Measurements from ENCODE around the gene SEMA5A. TPM values are rescaled to one million over a fixed set of nuclear protein-coding genes. Genes with fewer than 3 reads are reported as not detected.

The SEMA5A gene
- total and polyA plus RNA-seq, 2 of the 13 experiments (the other 11 are each of a cell fraction or from before 2014, with no cell fraction given), result 0.01 TPM; not detected in 1

GRCh38 chr5:9497347-9497746, 48.5 kb downstream of the SEMA5A start:
- no peaks in the 10 kb centered on the region for H3K36me3 ChIP-seq (replicated peaks in 1 of 2; ENCODE audit: control insufficient read depth in 1 of 2, insufficient read depth in 2 of 2, low read length in 2 of 2)
- no peak overlapping the region for H3K9ac ChIP-seq (ENCODE audit: insufficient read depth, low read depth, low read length)
- no peaks in the 10 kb centered on the region for H3K79me2 ChIP-seq (ENCODE audit: insufficient read depth, low read length)
- H4K20me1 ChIP-seq (ENCODE audit: insufficient read depth, low read length), result no peaks in the 10 kb centered on the region
- FAIRE-seq (no peak), DNase-seq (ENCODE audit: low spot score) (no peak), ATAC-seq (no peak)
- no peaks in the 10 kb centered on the region for H3K9me3 ChIP-seq (ENCODE audit: low read length)
- no peaks in the 10 kb centered on the region for H3K4me1 ChIP-seq (ENCODE audit: insufficient read depth, low read length)
- BruUV-seq (replicated peaks), result no TSS peak
- no peak overlapping the region for H3K4me2 ChIP-seq (ENCODE audit: low read depth, low read length)
- H3K4me3 ChIP-seq (replicated peaks in 1 of 3; ENCODE audit: insufficient read depth in 1 of 3, low read depth in 2 of 3, low read length in 3 of 3), result no peak overlapping the region
- H3K27ac ChIP-seq (ENCODE audit: extremely low read length, insufficient read depth, low read length), result no peak overlapping the region
- in situ Hi-C loops (cut with HindIII; ENCODE audit: extremely low pct_ligation_motif_present, low pct_unique_long_range_greater_than_20kb) (no loop called here), intact Hi-C loops (cut with micrococcal nuclease; ENCODE audit: unreplicated experiment) (no loop called here)
- 43% methylated on average over 8 of the region's 8 CpGs for WGBS (ENCODE audit: low lambda C conversion rate)
- TF ChIP-seq ZNF768 (CRISPR knock-in tag; IDR thresholded peaks at IDR 0.05), result no peak
- TF ChIP-seq ZNF75D (CRISPR knock-in tag; IDR thresholded peaks at IDR 0.05; ENCODE audit: borderline replicate concordance), result no peak
- no peak for TF ChIP-seq ZBTB4 (CRISPR knock-in tag; IDR thresholded peaks at IDR 0.05; ENCODE audit: borderline replicate concordance)
- TF ChIP-seq ZNF598 (CRISPR knock-in tag; IDR thresholded peaks at IDR 0.05; ENCODE audit: borderline replicate concordance), result no peak
- TF ChIP-seq CBX2 (IDR thresholded peaks at IDR 0.05; ENCODE audit: low read depth, low read length), result no peak
- no peak for TF ChIP-seq CBX2 (CRISPR knock-in tag; IDR thresholded peaks at IDR 0.05; ENCODE audit: low read depth)
- TF ChIP-seq ZNF230 (CRISPR knock-in tag; IDR thresholded peaks at IDR 0.05), result no peak
- no peak for TF ChIP-seq ZIK1 (CRISPR knock-in tag; IDR thresholded peaks at IDR 0.05; ENCODE audit: borderline replicate concordance, low read depth)
- no peak for TF ChIP-seq GPN1 (CRISPR knock-in tag; IDR thresholded peaks at IDR 0.05; ENCODE audit: borderline replicate concordance)
- no peak for TF ChIP-seq KLF12 (CRISPR knock-in tag; IDR thresholded peaks at IDR 0.05; ENCODE audit: borderline replicate concordance)
- TF ChIP-seq NR1H2 (CRISPR knock-in tag; IDR thresholded peaks at IDR 0.05; ENCODE audit: borderline replicate concordance, low read depth), result no peak
- no peak for TF ChIP-seq ZNF564 (CRISPR knock-in tag; IDR thresholded peaks at IDR 0.05)
- TF ChIP-seq ZFP36L2 (CRISPR knock-in tag; IDR thresholded peaks at IDR 0.05), result no peak
- TF ChIP-seq ZBTB2 (CRISPR knock-in tag; IDR thresholded peaks at IDR 0.05; ENCODE audit: low read depth), result no peak
- TF ChIP-seq ZMAT3 (CRISPR knock-in tag; conservative IDR thresholded peaks at IDR 0.05), result no peak
- H2AFZ ChIP-seq (ENCODE audit: low read length), result no peak overlapping the region
- POLR2A ChIA-PET, result no interaction called here
- CTCF ChIA-PET (ENCODE audit: low intra/inter-chr PET ratio, low total read pairs), result no interaction called here
- H3K27me3 ChIP-seq (ENCODE audit: control insufficient read depth in 1 of 2, insufficient read depth in 2 of 2, low read length in 2 of 2), result no peaks in the 10 kb centered on the region
